ENCODE data around the gene DNAJA4. TPM values are rescaled to one million over a fixed set of nuclear protein-coding genes. Genes with fewer than 3 reads are reported as not detected.

Gene DNAJA4
- polyA plus RNA-seq, 1 experiment, result 2.8 TPM

GRCh38 chr15:78223396-78224022 is 40.9 kb upstream of the DNAJA4 start:
- TF ChIP-seq, protein P1, sequence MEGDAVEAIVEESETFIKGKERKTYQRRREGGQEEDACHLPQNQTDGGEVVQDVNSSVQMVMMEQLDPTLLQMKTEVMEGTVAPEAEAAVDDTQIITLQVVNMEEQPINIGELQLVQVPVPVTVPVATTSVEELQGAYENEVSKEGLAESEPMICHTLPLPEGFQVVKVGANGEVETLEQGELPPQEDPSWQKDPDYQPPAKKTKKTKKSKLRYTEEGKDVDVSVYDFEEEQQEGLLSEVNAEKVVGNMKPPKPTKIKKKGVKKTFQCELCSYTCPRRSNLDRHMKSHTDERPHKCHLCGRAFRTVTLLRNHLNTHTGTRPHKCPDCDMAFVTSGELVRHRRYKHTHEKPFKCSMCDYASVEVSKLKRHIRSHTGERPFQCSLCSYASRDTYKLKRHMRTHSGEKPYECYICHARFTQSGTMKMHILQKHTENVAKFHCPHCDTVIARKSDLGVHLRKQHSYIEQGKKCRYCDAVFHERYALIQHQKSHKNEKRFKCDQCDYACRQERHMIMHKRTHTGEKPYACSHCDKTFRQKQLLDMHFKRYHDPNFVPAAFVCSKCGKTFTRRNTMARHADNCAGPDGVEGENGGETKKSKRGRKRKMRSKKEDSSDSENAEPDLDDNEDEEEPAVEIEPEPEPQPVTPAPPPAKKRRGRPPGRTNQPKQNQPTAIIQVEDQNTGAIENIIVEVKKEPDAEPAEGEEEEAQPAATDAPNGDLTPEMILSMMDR (IDR thresholded peaks at IDR 0.05; ENCODE audit: insufficient read depth, low read depth, low read length), result no peak
- Histone ChIP-seq H3K36me3 (ENCODE audit: control insufficient read depth, insufficient read depth, low read length) (no peaks in the 10 kb centered on the region), H3K27me3 (ENCODE audit: control insufficient read depth, insufficient read depth, low read length) (no peaks in the 10 kb centered on the region; the same call in 1 of the 2 replicates), H3K4me3 (ENCODE audit: low read depth, low read length) (no peak overlapping the region)
- POLR2A ChIA-PET, result no interaction called here
- DNase-seq (ENCODE audit: low read depth), result no peak
- CTCF ChIA-PET, result interaction anchor here (1.0 kb wide), 1 partner anchor 18 kb away, joined by 3 read pairs; no protein-coding TSS in a partner anchor

DNA sequence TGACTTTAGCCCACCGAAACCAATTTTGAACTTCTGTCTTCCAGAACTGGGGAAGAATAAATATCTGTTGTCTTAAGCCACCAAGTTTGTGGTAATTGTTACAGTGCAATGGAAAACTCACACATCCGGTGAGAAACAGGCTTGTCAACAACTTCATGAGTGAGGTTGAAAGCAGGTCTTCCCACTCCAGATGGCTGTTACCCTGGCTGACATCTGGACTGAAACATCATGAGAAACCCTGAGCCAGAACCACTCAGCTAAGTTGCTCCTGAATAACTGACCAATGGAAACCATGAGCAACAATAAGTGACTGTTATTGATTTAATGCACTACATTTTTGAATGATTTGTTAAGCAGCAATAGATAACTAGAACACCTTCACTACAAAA is 40.3 kb upstream of the DNAJA4 start:
- no peak for DNase-seq (ENCODE audit: low read depth)
- H3K36me3 ChIP-seq (ENCODE audit: control insufficient read depth, insufficient read depth, low read length), result no peaks in the 10 kb centered on the region
- POLR2A ChIA-PET, result no interaction called here
- no peaks in the 10 kb centered on the region; the same call in 1 of the 2 replicates for H3K27me3 ChIP-seq (ENCODE audit: control insufficient read depth, insufficient read depth, low read length)
- H3K4me3 ChIP-seq (ENCODE audit: low read depth, low read length), result no peak overlapping the region
- TF ChIP-seq, protein P1 (IDR thresholded peaks at IDR 0.05; ENCODE audit: insufficient read depth, low read depth, low read length), result no peak
- CTCF ChIA-PET, result no interaction called here

DNA sequence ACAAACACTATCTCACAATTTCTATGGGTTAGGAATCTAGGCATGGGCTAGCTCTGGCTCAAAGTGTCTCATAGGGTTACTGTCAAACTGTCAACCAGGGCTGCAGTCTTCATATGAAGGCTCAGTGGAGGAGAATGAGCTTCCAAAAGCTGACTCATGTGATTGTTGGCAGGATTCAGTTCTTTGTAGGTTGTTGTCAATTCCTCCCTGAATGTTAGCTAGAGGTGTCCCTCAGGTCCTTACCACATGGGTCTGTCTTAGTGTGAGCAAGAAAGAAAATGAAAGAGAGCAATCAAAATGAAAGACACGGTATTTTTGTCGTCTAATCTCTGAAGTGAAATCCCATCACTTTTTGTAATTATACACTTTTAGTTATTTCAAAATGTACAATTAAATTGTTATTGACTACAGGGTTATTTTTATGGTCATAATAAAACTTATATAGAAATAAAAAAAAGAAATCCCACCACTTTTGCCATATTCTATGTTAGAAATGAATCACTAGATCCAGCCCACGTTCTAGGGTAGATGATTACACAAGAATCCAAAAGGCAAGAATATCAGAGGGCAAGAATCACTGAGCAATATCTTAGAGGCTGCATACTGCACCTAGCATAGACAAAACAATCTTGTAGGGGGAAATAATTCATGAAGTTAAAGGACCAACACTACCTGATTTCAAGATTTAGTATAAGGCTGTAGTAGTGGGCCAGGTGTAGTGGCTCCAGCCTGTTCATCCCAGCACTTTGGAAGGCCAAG is 38.4 kb upstream of the DNAJA4 start:
- TF ChIP-seq, protein P1 (IDR thresholded peaks at IDR 0.05; ENCODE audit: insufficient read depth, low read depth, low read length), result no peak
- H3K36me3 ChIP-seq (ENCODE audit: control insufficient read depth, insufficient read depth, low read length), result no peaks in the 10 kb centered on the region
- H3K27me3 ChIP-seq (ENCODE audit: control insufficient read depth, insufficient read depth, low read length), result peaks cover 4% of the 10 kb centered on the region
- ChIA-PET POLR2A (no interaction called here), CTCF (interaction anchor here (0.7 to 2.0 kb wide), 2 partner anchors 16 to 32 kb away, joined by 3 to 8 read pairs; no protein-coding TSS in a partner anchor)
- H3K4me3 ChIP-seq (ENCODE audit: low read depth, low read length), result no peak overlapping the region
- no peak for DNase-seq (ENCODE audit: low read depth)

DNA sequence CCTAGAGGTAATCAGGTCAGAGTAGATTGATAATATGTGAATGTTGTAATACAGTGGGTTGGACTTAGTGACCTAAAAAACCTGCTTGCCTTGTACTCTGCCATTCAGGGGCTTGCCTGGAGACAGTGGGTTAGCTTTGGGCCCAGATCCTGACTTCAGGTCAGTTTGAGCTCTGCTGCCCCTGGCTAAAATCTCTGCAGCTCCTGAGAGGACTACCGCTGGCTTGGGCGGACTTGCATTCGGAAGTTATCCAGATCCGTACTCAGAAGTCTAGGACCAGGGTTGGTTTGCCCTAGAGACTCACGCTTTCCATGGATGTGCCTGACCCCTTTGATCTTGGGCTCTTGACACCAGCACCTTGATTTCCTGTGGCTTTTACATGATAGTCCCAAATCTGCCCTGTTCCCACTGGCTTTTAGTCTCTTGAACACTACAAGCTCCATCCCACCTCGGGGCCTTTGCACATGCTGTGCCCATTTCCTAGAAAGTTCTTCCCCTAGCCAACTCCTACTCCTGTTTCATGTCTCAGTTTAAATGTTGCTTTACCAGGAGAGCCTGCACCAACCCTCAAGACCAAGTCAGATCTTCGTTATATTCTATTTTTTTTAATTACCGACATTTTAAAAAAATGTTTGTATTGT is 35.9 kb upstream of the DNAJA4 start:
- POLR2A ChIA-PET, result no interaction called here
- TF ChIP-seq, protein P1 (IDR thresholded peaks at IDR 0.05; ENCODE audit: insufficient read depth, low read depth, low read length), result no peak
- Histone ChIP-seq H3K36me3 (ENCODE audit: control insufficient read depth, insufficient read depth, low read length) (no peaks in the 10 kb centered on the region), H3K4me3 (ENCODE audit: low read depth, low read length) (no peak overlapping the region), H3K27me3 (ENCODE audit: control insufficient read depth, insufficient read depth, low read length) (peaks cover 4% of the 10 kb centered on the region)
- CTCF ChIA-PET, result interaction anchor here (0.6 to 1.4 kb wide), 3 partner anchors 13 to 269 kb away, joined by 3 read pairs; no protein-coding TSS in a partner anchor
- DNase-seq (ENCODE audit: low read depth), result no peak
